HG02870 (cell line): Measurements from ENCODE around the gene CCT6A.
A peak's percentile ranks its signal among the peaks of the same experiment; 100 is the strongest.
"Not testable (repeated sequence)": the region's sequence is repeated elsewhere in the genome, so short reads cannot be mapped to it uniquely, and the experiment has no call there.

Source experiments
- ATAC-seq: cut with Tn5 transposase; IDR thresholded peaks from one replicate; pipeline ENCODE4 v1.9.1; 2021; ENCODE audit warnings: mild to moderate bottlenecking, moderate library complexity; ENCODE audit not compliant: unreplicated experiment

Gene CCT6A, protein sequence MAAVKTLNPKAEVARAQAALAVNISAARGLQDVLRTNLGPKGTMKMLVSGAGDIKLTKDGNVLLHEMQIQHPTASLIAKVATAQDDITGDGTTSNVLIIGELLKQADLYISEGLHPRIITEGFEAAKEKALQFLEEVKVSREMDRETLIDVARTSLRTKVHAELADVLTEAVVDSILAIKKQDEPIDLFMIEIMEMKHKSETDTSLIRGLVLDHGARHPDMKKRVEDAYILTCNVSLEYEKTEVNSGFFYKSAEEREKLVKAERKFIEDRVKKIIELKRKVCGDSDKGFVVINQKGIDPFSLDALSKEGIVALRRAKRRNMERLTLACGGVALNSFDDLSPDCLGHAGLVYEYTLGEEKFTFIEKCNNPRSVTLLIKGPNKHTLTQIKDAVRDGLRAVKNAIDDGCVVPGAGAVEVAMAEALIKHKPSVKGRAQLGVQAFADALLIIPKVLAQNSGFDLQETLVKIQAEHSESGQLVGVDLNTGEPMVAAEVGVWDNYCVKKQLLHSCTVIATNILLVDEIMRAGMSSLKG

GRCh38 chr7:56051339-56052191 is at the start of gene CCT6A, which contains the start of gene PSPH:
TSS of gene CCT6A (plus strand) at chr7:56051765. CDS start at chr7:56051849, 84 bp downstream.
TSS of gene PSPH (minus strand) at chr7:56051444. CDS start at chr7:56021212, 30,232 bp downstream.
- ATAC-seq: peak; percentile 92

DNA sequence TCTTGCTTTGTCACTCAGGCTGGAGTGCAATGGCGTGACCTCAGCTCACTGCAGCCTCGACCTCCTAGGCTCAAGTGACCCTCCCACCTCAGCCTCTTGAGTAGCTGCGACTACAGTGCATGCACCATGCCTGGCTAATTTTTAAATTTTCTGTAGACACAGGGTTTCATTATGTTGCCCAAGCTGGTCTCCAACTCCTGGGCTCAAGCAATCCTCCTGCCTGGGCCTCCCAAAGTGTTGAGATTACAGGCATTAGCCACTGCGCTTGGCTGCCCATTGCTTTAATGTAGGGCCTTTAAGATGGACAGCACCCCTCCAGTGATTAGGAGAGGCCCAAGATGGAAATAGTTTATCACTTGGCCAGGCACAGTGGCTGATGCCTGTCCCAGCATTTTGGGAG is 47.8 kb upstream of the CCT6A start:
- ATAC-seq: no peak

GRCh38 chr7:56007167-56007652 is 44.4 kb upstream of the CCT6A start:
- no peak for ATAC-seq

- no peak for ATAC-seq
Measured at GRCh38 chr7:56007891-56008290, 43.7 kb upstream of the CCT6A start.

GRCh38 chr7:56009695-56010094 is 41.9 kb upstream of the CCT6A start:
- no peak for ATAC-seq

GRCh38 chr7:56017015-56017414 is 34.5 kb upstream of the CCT6A start:
- not testable (repeated sequence) for ATAC-seq

GRCh38 chr7:56019501-56019900 is 32.1 kb upstream of the CCT6A start:
- no peak for ATAC-seq

DNA sequence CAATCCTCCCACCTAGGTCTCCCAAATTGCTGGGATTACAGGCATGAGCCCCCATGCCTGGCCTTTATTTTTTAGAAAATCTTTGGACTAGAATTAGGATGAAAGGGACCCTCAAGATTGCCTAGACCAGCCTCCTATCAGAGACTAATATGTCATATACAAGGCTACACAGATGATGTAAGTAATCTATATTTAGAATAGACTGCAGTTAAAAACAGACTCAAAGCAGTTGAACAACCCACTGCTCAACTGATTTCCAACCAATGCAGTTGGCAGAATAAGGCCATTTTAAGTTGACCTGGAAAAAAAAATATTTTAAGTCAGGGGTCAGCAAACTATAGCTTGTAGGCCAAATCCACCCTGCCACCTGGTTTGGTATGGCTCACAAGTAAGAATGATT is 28.1 kb upstream of the CCT6A start:
- ATAC-seq: no peak

- no peak for ATAC-seq
Measured at GRCh38 chr7:56026538-56026937, 25.0 kb upstream of the CCT6A start.

- ATAC-seq: no peak
Measured at GRCh38 chr7:56028942-56029630, 22.5 kb upstream of the CCT6A start.

GRCh38 chr7:56030340-56030739 is 21.2 kb upstream of the CCT6A start:
- ATAC-seq: no peak

DNA sequence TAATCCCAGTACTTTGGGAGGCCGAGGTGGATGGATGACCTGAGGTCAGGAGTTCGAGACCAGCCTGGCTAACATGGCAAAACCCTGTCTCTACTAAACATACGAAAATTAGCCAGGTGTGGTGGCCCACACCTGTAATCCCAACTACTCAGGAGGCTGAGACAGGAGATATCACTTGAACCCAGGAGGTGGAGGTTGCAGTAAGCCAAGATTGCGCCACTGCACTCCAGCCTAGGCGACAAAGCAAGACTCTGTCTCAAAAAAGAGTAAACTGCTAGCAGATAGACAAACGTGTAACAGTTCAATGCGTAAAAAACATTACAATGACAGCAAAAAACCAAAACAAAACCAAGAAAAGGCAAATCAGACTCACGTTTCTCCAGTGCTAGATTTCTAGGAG is 20.0 kb upstream of the CCT6A start:
- ATAC-seq: not testable (repeated sequence)

DNA sequence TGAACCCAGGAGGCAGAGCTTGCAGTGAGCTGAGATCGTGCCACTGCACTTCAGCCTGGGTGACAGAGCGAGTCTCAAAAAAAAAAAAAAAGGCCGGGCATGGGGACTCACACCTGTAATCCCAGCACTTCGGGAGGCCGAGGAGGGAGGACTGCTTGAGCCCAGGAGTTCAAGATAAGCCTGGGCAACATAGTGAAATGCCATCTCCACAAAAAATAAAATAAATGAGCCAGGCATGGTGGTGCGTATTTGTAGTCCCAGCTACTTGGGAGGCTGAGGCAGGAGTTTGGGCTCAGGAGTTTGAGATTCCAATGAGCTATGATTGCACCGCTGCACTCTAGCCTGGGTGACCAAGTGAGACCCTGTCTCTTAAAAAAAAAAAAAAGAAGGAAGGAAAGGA is 19.0 kb upstream of the CCT6A start:
- ATAC-seq: not testable (repeated sequence)

- ATAC-seq: peak; percentile 99
Measured at GRCh38 chr7:56033671-56034432, 17.7 kb upstream of the CCT6A start.

- no peak for ATAC-seq
Measured at GRCh38 chr7:56040730-56041129, 10.8 kb upstream of the CCT6A start.

GRCh38 chr7:56045758-56046157 is 5.8 kb upstream of the CCT6A start:
- ATAC-seq: not testable (repeated sequence)

DNA sequence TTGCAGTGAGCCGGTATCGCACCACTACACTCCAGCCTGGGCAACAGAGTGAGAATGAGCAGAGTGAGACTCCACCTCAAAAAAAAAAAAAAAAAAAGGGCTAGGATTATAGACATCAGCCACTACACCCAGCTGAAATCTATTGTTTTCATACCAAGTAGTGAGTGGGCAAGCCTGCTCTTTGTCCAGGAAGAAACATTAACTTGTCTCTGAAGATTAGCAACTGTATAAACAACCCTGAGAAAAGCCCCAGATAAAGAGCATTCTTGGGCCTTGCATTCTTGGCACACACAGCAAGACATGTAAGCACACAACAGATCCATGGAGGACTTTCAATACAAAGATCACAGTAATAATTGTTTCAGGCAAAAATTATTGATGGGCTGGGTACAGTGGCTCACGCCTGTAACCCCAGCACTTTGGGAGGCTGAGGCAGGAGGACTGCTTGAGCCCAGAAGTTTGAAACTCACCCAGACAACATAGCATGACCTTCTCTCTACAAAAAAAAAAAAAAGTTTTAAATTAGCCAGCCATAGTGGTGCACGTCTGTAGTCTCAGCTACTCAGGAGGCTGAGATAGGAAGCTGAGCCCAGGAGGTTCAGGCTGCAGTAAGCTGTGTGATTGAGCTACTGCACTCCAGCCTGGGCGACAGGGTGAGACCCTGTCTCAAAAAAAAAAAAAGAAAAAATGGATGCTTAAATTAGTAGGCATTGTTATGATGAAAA is 4.7 kb upstream of the CCT6A start:
- ATAC-seq: no peak

GRCh38 chr7:56047446-56048116 is 4.0 kb upstream of the CCT6A start:
- not testable (repeated sequence) for ATAC-seq

DNA sequence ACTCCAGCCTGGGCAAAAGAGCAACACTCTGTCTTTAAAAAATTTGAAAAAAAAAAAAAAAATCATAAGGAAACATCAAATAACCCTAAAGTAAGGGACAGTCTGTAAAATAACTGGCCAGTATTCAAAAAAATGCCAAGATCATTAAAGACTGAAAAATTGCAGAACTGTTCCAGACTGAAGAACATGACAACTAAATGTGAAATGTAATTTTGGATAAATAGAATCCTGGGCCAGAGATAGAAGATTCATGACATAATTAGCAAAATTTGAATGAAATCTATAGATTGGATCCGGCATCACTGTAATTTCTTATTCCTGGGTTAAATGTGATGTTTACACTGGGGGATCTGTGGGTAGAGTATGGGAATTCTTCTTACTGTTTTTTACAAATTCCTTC is 3.3 kb upstream of the CCT6A start:
- no peak for ATAC-seq
